ENCODE results near the gene IL3.

DNA sequence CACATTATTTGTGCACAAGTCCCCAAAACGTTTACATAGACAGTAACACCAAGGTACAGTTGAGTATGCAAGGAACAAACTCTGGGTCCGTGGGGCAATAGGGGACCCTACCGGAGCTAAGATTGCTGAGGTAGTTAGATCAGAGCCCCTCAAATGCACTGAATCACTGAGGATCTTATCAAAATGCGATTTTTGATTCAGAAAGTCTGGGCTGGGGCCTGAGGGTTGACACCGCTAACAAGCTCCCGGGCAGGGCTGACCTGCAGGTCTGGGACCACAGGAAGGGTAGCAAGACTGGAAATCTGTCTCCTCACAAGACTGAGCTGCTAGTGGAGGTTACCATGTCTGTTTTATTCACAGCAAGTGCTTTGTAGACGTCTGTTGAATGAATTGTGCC lies 1.8 kb upstream of the IL3 start:
- TF ChIP-seq, protein P1, sequence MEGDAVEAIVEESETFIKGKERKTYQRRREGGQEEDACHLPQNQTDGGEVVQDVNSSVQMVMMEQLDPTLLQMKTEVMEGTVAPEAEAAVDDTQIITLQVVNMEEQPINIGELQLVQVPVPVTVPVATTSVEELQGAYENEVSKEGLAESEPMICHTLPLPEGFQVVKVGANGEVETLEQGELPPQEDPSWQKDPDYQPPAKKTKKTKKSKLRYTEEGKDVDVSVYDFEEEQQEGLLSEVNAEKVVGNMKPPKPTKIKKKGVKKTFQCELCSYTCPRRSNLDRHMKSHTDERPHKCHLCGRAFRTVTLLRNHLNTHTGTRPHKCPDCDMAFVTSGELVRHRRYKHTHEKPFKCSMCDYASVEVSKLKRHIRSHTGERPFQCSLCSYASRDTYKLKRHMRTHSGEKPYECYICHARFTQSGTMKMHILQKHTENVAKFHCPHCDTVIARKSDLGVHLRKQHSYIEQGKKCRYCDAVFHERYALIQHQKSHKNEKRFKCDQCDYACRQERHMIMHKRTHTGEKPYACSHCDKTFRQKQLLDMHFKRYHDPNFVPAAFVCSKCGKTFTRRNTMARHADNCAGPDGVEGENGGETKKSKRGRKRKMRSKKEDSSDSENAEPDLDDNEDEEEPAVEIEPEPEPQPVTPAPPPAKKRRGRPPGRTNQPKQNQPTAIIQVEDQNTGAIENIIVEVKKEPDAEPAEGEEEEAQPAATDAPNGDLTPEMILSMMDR (IDR thresholded peaks at IDR 0.05): no peak
- TF ChIP-seq POLR2A (IDR thresholded peaks at IDR 0.05): no peak
